HepG2 (cell line): ENCODE data around the gene JUND. TPM values are rescaled to one million over a fixed set of nuclear protein-coding genes. Genes with fewer than 3 reads are reported as not detected.

Experiments used
- ATF4 ChIP-seq, 2 experiments: fragments of 450-650 bp in 1 of 2; sonication (generic) in 1 of 2; formaldehyde crosslinking; IDR thresholded peaks; 2 replicates each; pipeline versions ENCODE4 v1.5.0 to v1.8.0; 2020 to 2022; ENCODE audit warnings: mild to moderate bottlenecking in 1 of 2, missing genetic modification reagents in 1 of 2
- CHD4 ChIP-seq: fragments of 200-600 bp; sonication (generic); IDR thresholded peaks from 2 replicates; pipeline ENCODE4 v1.7.0; 2017; ENCODE audit warnings: mild to moderate bottlenecking, low read length, borderline replicate concordance
- KIAA2018 ChIP-seq: sonication (generic); formaldehyde crosslinking; IDR thresholded peaks from 2 replicates; pipeline ENCODE4 v1.5.0; 2020; ENCODE audit warnings: mild to moderate bottlenecking, missing genetic modification reagents, borderline replicate concordance
- ZBTB7A ChIP-seq: sonication (generic); formaldehyde crosslinking; IDR thresholded peaks from 2 replicates; pipeline ENCODE4 v1.8.0; 2022; ENCODE audit warnings: mild to moderate bottlenecking, missing genetic modification reagents
- ZNF770 ChIP-seq: sonication (generic); formaldehyde crosslinking; IDR thresholded peaks from 2 replicates; pipeline ENCODE4 v1.5.0; 2020; ENCODE audit warnings: mild to moderate bottlenecking, missing genetic modification reagents
- polyA plus RNA-seq, 8 experiments: library from polyadenylated mRNA; depleted of rRNA in 3 of 8; stranded (reverse) in 7 of 8; unstranded in 1 of 8; fragments of >200 nt; fragmentation: Illumina TruSeq in 4 of 8; extraction: Trizol in 4 of 8; gene quantifications; 2 replicates each; pipeline versions ENCODE4 v1.2.1 to v1.2.3, GENCODE V29; 2011 to 2016; ENCODE audit warnings: low read depth in 4 of 8, missing spikeins in 1 of 8, mixed read lengths in 1 of 8; ENCODE audit not compliant: insufficient read depth in 1 of 8
- total RNA-seq, 5 experiments: library from RNA; depleted of rRNA; stranded (reverse); fragments of >200 nt; fragmentation: Illumina TruSeq; extraction: Trizol; gene quantifications; 2 replicates each; pipeline ENCODE4 v1.2.3, GENCODE V29; 2016; ENCODE audit warnings: low read depth in 1 of 5
- TF ChIP-seq, protein P1 (sequence below): sonication (generic); formaldehyde crosslinking; IDR thresholded peaks from 2 replicates; pipeline ENCODE4 v1.9.0; 2021; ENCODE audit warnings: mild to moderate bottlenecking, missing genetic modification reagents
- TF ChIP-seq, protein P2 (sequence below): sonication (generic); formaldehyde crosslinking; IDR thresholded peaks from 2 replicates; pipeline ENCODE4 v1.5.1; 2020; ENCODE audit warnings: missing genetic modification reagents, mild to moderate bottlenecking, borderline replicate concordance

The JUND gene
- total and polyA plus RNA-seq, 2 of the 13 experiments (the other 11 are each of a cell fraction or from before 2014, with no cell fraction given) = 41.2 to 59.8 TPM

- TF ChIP-seq, protein P1, sequence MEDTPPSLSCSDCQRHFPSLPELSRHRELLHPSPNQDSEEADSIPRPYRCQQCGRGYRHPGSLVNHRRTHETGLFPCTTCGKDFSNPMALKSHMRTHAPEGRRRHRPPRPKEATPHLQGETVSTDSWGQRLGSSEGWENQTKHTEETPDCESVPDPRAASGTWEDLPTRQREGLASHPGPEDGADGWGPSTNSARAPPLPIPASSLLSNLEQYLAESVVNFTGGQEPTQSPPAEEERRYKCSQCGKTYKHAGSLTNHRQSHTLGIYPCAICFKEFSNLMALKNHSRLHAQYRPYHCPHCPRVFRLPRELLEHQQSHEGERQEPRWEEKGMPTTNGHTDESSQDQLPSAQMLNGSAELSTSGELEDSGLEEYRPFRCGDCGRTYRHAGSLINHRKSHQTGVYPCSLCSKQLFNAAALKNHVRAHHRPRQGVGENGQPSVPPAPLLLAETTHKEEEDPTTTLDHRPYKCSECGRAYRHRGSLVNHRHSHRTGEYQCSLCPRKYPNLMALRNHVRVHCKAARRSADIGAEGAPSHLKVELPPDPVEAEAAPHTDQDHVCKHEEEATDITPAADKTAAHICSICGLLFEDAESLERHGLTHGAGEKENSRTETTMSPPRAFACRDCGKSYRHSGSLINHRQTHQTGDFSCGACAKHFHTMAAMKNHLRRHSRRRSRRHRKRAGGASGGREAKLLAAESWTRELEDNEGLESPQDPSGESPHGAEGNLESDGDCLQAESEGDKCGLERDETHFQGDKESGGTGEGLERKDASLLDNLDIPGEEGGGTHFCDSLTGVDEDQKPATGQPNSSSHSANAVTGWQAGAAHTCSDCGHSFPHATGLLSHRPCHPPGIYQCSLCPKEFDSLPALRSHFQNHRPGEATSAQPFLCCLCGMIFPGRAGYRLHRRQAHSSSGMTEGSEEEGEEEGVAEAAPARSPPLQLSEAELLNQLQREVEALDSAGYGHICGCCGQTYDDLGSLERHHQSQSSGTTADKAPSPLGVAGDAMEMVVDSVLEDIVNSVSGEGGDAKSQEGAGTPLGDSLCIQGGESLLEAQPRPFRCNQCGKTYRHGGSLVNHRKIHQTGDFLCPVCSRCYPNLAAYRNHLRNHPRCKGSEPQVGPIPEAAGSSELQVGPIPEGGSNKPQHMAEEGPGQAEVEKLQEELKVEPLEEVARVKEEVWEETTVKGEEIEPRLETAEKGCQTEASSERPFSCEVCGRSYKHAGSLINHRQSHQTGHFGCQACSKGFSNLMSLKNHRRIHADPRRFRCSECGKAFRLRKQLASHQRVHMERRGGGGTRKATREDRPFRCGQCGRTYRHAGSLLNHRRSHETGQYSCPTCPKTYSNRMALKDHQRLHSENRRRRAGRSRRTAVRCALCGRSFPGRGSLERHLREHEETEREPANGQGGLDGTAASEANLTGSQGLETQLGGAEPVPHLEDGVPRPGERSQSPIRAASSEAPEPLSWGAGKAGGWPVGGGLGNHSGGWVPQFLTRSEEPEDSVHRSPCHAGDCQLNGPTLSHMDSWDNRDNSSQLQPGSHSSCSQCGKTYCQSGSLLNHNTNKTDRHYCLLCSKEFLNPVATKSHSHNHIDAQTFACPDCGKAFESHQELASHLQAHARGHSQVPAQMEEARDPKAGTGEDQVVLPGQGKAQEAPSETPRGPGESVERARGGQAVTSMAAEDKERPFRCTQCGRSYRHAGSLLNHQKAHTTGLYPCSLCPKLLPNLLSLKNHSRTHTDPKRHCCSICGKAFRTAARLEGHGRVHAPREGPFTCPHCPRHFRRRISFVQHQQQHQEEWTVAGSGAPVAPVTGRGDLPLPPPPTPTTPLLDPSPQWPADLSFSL (CRISPR knock-in tag) = no peak
- no peak for TF ChIP-seq ATF4 (CRISPR knock-in tag; IDR thresholded peaks at IDR 0.05)
- no peak for TF ChIP-seq KIAA2018
- no peak for TF ChIP-seq ZBTB7A (CRISPR knock-in tag)
- TF ChIP-seq, protein P2, sequence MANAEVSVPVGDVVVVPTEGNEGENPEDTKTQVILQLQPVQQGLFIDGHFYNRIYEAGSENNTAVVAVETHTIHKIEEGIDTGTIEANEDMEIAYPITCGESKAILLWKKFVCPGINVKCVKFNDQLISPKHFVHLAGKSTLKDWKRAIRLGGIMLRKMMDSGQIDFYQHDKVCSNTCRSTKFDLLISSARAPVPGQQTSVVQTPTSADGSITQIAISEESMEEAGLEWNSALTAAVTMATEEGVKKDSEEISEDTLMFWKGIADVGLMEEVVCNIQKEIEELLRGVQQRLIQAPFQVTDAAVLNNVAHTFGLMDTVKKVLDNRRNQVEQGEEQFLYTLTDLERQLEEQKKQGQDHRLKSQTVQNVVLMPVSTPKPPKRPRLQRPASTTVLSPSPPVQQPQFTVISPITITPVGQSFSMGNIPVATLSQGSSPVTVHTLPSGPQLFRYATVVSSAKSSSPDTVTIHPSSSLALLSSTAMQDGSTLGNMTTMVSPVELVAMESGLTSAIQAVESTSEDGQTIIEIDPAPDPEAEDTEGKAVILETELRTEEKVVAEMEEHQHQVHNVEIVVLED (CRISPR knock-in tag) = no peak
- no peak for TF ChIP-seq CHD4
- TF ChIP-seq ZNF770 (CRISPR knock-in tag) = no peak
Measured at GRCh38 chr19:18264137-18264854, 17.1 kb downstream of the JUND start (continued).
